Measurements from ENCODE around the gene S100A2. TPM values are rescaled to one million over a fixed set of nuclear protein-coding genes. Genes with fewer than 3 reads are reported as not detected.

The S100A2 gene
- total and polyA plus RNA-seq, 10 donors, result 0.60 to 5.2 (median 0.97) TPM; not detected in 5

DNA sequence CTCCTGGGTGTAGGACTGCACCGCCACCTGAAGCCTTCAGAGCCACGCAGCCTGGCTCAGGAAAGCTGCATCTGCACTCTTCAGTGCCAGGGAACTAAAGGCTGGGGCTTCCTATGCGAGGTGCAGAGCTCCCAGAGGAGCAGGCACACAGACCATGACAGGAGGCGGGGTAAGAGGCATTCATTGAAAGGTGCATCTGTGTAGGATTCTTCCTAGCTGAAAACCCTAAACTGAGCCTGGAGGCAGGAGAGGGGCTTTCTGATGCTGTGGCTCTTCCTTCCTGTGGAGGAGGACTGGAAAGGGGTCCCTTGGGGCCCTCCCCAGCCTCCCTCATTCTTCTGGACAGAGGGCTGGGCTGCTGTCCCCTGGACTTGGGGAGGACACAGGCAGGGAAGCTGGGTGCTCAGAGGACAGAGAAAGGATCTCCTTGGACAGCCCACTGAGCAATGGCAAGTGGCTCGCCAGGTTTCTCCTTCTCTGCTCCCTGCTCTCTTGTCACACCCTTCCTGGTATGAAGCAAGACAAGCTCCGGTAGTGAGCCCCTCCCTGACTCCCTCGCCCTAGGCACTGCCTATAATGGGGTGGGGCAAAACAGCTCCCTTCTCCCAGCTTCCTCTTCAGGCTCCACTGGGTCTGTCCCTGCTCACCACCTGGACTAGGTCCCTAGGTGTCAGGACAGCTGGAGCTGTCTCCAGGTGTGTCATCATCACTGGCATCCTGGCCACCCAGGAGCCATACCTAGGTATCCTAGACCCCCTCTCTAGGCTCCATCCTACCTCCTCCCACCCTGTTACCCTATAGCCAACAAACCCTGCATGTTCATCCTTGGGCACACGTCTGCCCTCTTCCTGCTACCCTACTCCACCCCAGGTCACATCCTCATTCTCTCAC is 49.9 kb downstream of the S100A2 start:
- peak; percentile 73 for DNase-seq
- Histone ChIP-seq H3K27ac (peak overlapping the region in 7 of 8 donors; percentile 10 to 87 (median 59)), H3K4me3 (no peak overlapping the region), H3K27me3 (replicated peaks in 1 of 7) (no peaks in the 10 kb centered on the region), H3K4me1 (peaks cover 0 to 47% (median 14%) of the 10 kb centered on the region in 6 donors), H3K36me3 (no peaks in the 10 kb centered on the region), H3K9me3 (no peaks in the 10 kb centered on the region)
- TF ChIP-seq, protein P1, sequence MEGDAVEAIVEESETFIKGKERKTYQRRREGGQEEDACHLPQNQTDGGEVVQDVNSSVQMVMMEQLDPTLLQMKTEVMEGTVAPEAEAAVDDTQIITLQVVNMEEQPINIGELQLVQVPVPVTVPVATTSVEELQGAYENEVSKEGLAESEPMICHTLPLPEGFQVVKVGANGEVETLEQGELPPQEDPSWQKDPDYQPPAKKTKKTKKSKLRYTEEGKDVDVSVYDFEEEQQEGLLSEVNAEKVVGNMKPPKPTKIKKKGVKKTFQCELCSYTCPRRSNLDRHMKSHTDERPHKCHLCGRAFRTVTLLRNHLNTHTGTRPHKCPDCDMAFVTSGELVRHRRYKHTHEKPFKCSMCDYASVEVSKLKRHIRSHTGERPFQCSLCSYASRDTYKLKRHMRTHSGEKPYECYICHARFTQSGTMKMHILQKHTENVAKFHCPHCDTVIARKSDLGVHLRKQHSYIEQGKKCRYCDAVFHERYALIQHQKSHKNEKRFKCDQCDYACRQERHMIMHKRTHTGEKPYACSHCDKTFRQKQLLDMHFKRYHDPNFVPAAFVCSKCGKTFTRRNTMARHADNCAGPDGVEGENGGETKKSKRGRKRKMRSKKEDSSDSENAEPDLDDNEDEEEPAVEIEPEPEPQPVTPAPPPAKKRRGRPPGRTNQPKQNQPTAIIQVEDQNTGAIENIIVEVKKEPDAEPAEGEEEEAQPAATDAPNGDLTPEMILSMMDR (IDR thresholded peaks at IDR 0.05 in 8 of 11, conservative IDR thresholded peaks at IDR 0.05 in 3 of 11), result no peak
- no peak for TF ChIP-seq POLR2A (IDR thresholded peaks at IDR 0.05)
- TF ChIP-seq POLR2AphosphoS5 (IDR thresholded peaks at IDR 0.05), result no peak
- intact Hi-C loops (cut with DNase I; ENCODE audit: low total_unique reads), result no loop called here
- WGBS, 5 donors, result 42 to 55% (median 50%) methylated on average over 8 of the region's 8 CpGs

- H3K27me3 ChIP-seq (replicated peaks in 1 of 7), result no peaks in the 10 kb centered on the region
- intact Hi-C loops (cut with DNase I; ENCODE audit: low total_unique reads), result no loop called here
- DNase-seq, result no peak
- no peak overlapping the region for H3K4me3 ChIP-seq
- peaks cover 0 to 47% (median 16%) of the 10 kb centered on the region in 6 donors for H3K4me1 ChIP-seq
- H3K9me3 ChIP-seq, result no peaks in the 10 kb centered on the region
- H3K36me3 ChIP-seq, result no peaks in the 10 kb centered on the region
- TF ChIP-seq, protein P1 (IDR thresholded peaks at IDR 0.05 in 8 of 11, conservative IDR thresholded peaks at IDR 0.05 in 3 of 11), result no peak
- TF ChIP-seq POLR2A (IDR thresholded peaks at IDR 0.05) (no peak), POLR2AphosphoS5 (IDR thresholded peaks at IDR 0.05) (no peak)
- WGBS, 5 donors, result 91 to 93% (median 91%) methylated on average over 7 of the region's 7 CpGs
- H3K27ac ChIP-seq, result peak overlapping the region in 1 of 8 donors; percentile 87
Observed at GRCh38 chr1:153513666-153514065, 52.0 kb downstream of the S100A2 start.

GRCh38 chr1:153513023-153513422 is 52.6 kb downstream of the S100A2 start:
- intact Hi-C loops (cut with DNase I; ENCODE audit: low total_unique reads), result no loop called here

More at GRCh38 chr1:153513023-153513422, 52.6 kb downstream of the S100A2 start:
- no peaks in the 10 kb centered on the region for H3K27me3 ChIP-seq (replicated peaks in 1 of 7)
- H3K9me3 ChIP-seq, result no peaks in the 10 kb centered on the region
- TF ChIP-seq POLR2AphosphoS5 (IDR thresholded peaks at IDR 0.05), result no peak
- TF ChIP-seq POLR2A (IDR thresholded peaks at IDR 0.05), result no peak
- TF ChIP-seq, protein P1 (IDR thresholded peaks at IDR 0.05 in 8 of 11, conservative IDR thresholded peaks at IDR 0.05 in 3 of 11), result no peak
- no peaks in the 10 kb centered on the region for H3K36me3 ChIP-seq
- no peak overlapping the region for H3K27ac ChIP-seq
- DNase-seq, result no peak
- no peak overlapping the region for H3K4me3 ChIP-seq
- H3K4me1 ChIP-seq, result peaks cover 0 to 43% (median 16%) of the 10 kb centered on the region in 6 donors
- 57 to 81% (median 78%) methylated on average over 3 of the region's 3 CpGs for WGBS, 5 donors

Other genes starting within 250 kb of the S100A2 start
- not detected for gene PGLYRP4, start 217.0 kb downstream of the S100A2 start, total RNA-seq
- under 1 TPM in 1 of 3 donors, not detected in 2; 0.18 TPM for gene PGLYRP4, start 217.0 kb downstream of the S100A2 start, polyA plus RNA-seq
- gene S100A9, start 208.0 kb downstream of the S100A2 start, total RNA-seq, result 1,000 to 10,000 TPM in 6 of 7 donors, 100 to 1,000 TPM in 1; 961 to 6,984 (median 2,755) TPM
- gene S100A9, start 208.0 kb downstream of the S100A2 start, polyA plus RNA-seq, result 1,000 to 10,000 TPM in 2 of 3 donors, 100 to 1,000 TPM in 1; 947 to 4,509 (median 1,446) TPM
- gene S100A12, start 190.2 kb downstream of the S100A2 start, total RNA-seq, result 1,000 to 10,000 TPM in 1 of 7 donors, 100 to 1,000 TPM in 6; 138 to 1,354 (median 270) TPM
- 100 to 1,000 TPM; 126 to 567 (median 139) TPM for gene S100A12, start 190.2 kb downstream of the S100A2 start, polyA plus RNA-seq
- gene S100A8, start 174.8 kb downstream of the S100A2 start, total RNA-seq, result 1,000 to 10,000 TPM in 6 of 7 donors, 100 to 1,000 TPM in 1; 983 to 7,676 (median 1,629) TPM
- 1,000 to 10,000 TPM in 2 of 3 donors, 100 to 1,000 TPM in 1; 756 to 2,335 (median 1,287) TPM for gene S100A8, start 174.8 kb downstream of the S100A2 start, polyA plus RNA-seq
- not detected for gene S100A7A, start 149.3 kb downstream of the S100A2 start, total RNA-seq
- not detected for gene S100A7A, start 149.3 kb downstream of the S100A2 start, polyA plus RNA-seq
- gene S100A7, start 105.2 kb downstream of the S100A2 start, total RNA-seq, result not detected
- not detected for gene S100A7, start 105.2 kb downstream of the S100A2 start, polyA plus RNA-seq
- gene S100A6, start 29.9 kb downstream of the S100A2 start, total RNA-seq, result 100 to 1,000 TPM; 121 to 403 (median 193) TPM
- gene S100A6, start 29.9 kb downstream of the S100A2 start, polyA plus RNA-seq, result 100 to 1,000 TPM; 578 to 779 (median 653) TPM
- gene S100A5, start 24.9 kb downstream of the S100A2 start, total RNA-seq, result 1 to 10 TPM in 1 of 7 donors, not detected in 6; 2.8 TPM
- under 1 TPM in 2 of 3 donors, not detected in 1; 0.32 to 0.46 TPM for gene S100A5, start 24.9 kb downstream of the S100A2 start, polyA plus RNA-seq
- gene S100A4, start 20.0 kb downstream of the S100A2 start, total RNA-seq, result 100 to 1,000 TPM; 161 to 521 (median 309) TPM
- gene S100A4, start 20.0 kb downstream of the S100A2 start, polyA plus RNA-seq, result 100 to 1,000 TPM; 309 to 755 (median 572) TPM
- gene S100A3, start 16.6 kb downstream of the S100A2 start, total RNA-seq, result 1 to 10 TPM in 2 of 7 donors, under 1 TPM in 1, not detected in 4; 0.44 to 1.3 (median 1.0) TPM
- 1 to 10 TPM; 1.1 to 2.6 (median 2.2) TPM for gene S100A3, start 16.6 kb downstream of the S100A2 start, polyA plus RNA-seq
- 100 to 1,000 TPM in 3 of 7 donors, 10 to 100 TPM in 4; 78.0 to 111 (median 97.0) TPM for gene S100A16, start 47.3 kb upstream of the S100A2 start, total RNA-seq
- gene S100A16, start 47.3 kb upstream of the S100A2 start, polyA plus RNA-seq, result 100 to 1,000 TPM in 1 of 3 donors, 10 to 100 TPM in 2; 52.0 to 101 (median 68.2) TPM
- 1 to 10 TPM in 1 of 7 donors, under 1 TPM in 3, not detected in 3; 0.28 to 1.0 (median 0.75) TPM for gene S100A14, start 50.5 kb upstream of the S100A2 start, total RNA-seq
- gene S100A14, start 50.5 kb upstream of the S100A2 start, polyA plus RNA-seq, result 1 to 10 TPM; 1.2 to 3.0 (median 2.0) TPM
- gene S100A13, start 61.7 kb upstream of the S100A2 start, total RNA-seq, result 100 to 1,000 TPM in 1 of 7 donors, 10 to 100 TPM in 6; 48.8 to 103 (median 72.4) TPM
- 100 to 1,000 TPM; 118 to 146 (median 143) TPM for gene S100A13, start 61.7 kb upstream of the S100A2 start, polyA plus RNA-seq
- 1 to 10 TPM in 1 of 7 donors, not detected in 6; 2.6 TPM for gene S100A1, start 62.6 kb upstream of the S100A2 start, total RNA-seq
- 10 to 100 TPM in 1 of 3 donors, 1 to 10 TPM in 2; 1.7 to 39.7 (median 8.2) TPM for gene S100A1, start 62.6 kb upstream of the S100A2 start, polyA plus RNA-seq
- gene CHTOP, start 68.2 kb upstream of the S100A2 start, total RNA-seq, result 100 to 1,000 TPM in 2 of 7 donors, 10 to 100 TPM in 5; 70.7 to 108 (median 86.3) TPM
- gene CHTOP, start 68.2 kb upstream of the S100A2 start, polyA plus RNA-seq, result 10 to 100 TPM; 58.1 to 84.1 (median 73.1) TPM
- 10 to 100 TPM; 26.3 to 60.7 (median 33.5) TPM for gene SNAPIN, start 92.9 kb upstream of the S100A2 start, total RNA-seq
- gene SNAPIN, start 92.9 kb upstream of the S100A2 start, polyA plus RNA-seq, result 10 to 100 TPM; 37.1 to 50.3 (median 44.9) TPM
- 100 to 1,000 TPM in 1 of 7 donors, 10 to 100 TPM in 6; 80.9 to 105 (median 85.0) TPM for gene ILF2, start 105.1 kb upstream of the S100A2 start, total RNA-seq
- 10 to 100 TPM; 54.9 to 90.3 (median 82.4) TPM for gene ILF2, start 105.1 kb upstream of the S100A2 start, polyA plus RNA-seq
- 1 to 10 TPM in 6 of 7 donors, under 1 TPM in 1; 0.83 to 5.1 (median 2.5) TPM for gene NPR1, start 112.8 kb upstream of the S100A2 start, total RNA-seq
- gene NPR1, start 112.8 kb upstream of the S100A2 start, polyA plus RNA-seq, result 1 to 10 TPM; 2.1 to 3.6 (median 3.4) TPM
- 10 to 100 TPM; 38.1 to 66.2 (median 49.0) TPM for gene INTS3, start 162.2 kb upstream of the S100A2 start, total RNA-seq
- 10 to 100 TPM; 24.7 to 51.9 (median 46.6) TPM for gene INTS3, start 162.2 kb upstream of the S100A2 start, polyA plus RNA-seq
- 10 to 100 TPM; 11.1 to 28.4 (median 20.0) TPM for gene SLC27A3, start 209.6 kb upstream of the S100A2 start, total RNA-seq
- gene SLC27A3, start 209.6 kb upstream of the S100A2 start, polyA plus RNA-seq, result 10 to 100 TPM; 23.4 to 54.5 (median 48.6) TPM

Measured in spleen (tissue), 11 donors.